ENCODE data around the gene HBA1. TPM values are rescaled to one million over a fixed set of nuclear protein-coding genes. Genes with fewer than 3 reads are reported as not detected.

The HBA1 gene
- not detected in 2 replicates for total RNA-seq

GRCh38 chr16:176477-177382 lies at the start of gene HBA1:
HBA1 (plus strand) TSS chr16:176680; CDS start chr16:176717, 37 bp downstream.

DNA sequence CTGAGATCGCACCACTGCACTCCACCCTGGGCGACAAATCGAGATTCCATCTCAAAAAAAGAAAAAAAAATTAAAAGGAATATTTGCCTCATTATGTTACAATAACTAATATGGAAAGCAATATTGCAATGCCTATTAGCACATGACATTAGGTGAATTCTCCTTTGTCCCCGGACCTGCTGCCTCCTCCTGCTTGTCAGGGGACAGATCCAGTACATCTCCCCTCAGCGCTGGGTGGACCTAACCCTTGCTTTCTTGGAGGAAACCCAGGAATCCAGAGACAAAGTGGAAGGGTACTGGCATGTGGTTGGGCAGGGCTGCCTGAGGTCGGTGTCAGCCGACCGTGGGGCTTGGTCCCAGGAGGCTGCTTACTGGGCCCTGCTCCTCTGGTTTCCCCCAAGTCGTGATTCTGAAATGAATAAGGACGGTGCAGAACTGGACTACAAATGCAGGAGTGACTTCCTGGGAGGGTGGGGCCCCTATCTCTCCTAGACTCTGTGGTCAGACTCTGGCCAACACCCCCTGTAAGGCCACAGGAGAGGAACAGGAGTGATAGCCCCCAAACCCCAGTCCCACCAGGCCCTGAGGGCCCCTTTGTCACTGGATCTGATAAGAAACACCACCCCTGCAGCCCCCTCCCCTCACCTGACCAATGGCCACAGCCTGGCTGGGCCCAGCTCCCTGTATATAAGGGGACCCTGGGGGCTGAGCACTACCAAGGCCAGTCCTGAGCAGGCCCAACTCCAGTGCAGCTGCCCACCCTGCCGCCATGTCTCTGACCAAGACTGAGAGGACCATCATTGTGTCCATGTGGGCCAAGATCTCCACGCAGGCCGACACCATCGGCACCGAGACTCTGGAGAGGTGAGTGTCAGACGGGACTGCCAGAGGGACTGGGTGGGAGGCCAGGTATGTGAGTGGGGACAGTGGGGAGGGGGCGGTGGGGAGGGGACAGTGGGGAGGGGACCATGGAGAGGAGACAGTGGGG lies 24.0 kb upstream of the HBA1 start, which contains the start of gene HBZ:
HBZ (plus strand) TSS at position 504 of the 988 bp plus-strand sequence; CDS start at position 770, 266 bp downstream.

GRCh38 chr16:165539-166374 lies 10.7 kb upstream of the HBA1 start, which contains the start of gene HBM:
HBM (plus strand) TSS chr16:165978; CDS start chr16:165998, 20 bp downstream.

DNA sequence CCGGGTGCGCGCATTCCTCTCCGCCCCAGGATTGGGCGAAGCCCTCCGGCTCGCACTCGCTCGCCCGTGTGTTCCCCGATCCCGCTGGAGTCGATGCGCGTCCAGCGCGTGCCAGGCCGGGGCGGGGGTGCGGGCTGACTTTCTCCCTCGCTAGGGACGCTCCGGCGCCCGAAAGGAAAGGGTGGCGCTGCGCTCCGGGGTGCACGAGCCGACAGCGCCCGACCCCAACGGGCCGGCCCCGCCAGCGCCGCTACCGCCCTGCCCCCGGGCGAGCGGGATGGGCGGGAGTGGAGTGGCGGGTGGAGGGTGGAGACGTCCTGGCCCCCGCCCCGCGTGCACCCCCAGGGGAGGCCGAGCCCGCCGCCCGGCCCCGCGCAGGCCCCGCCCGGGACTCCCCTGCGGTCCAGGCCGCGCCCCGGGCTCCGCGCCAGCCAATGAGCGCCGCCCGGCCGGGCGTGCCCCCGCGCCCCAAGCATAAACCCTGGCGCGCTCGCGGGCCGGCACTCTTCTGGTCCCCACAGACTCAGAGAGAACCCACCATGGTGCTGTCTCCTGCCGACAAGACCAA lies 4.0 kb upstream of the HBA1 start, which contains the start of gene HBA2:
HBA2 (plus strand) TSS at position 503 of the 568 bp plus-strand sequence; CDS start at position 540, 37 bp downstream.

DNA sequence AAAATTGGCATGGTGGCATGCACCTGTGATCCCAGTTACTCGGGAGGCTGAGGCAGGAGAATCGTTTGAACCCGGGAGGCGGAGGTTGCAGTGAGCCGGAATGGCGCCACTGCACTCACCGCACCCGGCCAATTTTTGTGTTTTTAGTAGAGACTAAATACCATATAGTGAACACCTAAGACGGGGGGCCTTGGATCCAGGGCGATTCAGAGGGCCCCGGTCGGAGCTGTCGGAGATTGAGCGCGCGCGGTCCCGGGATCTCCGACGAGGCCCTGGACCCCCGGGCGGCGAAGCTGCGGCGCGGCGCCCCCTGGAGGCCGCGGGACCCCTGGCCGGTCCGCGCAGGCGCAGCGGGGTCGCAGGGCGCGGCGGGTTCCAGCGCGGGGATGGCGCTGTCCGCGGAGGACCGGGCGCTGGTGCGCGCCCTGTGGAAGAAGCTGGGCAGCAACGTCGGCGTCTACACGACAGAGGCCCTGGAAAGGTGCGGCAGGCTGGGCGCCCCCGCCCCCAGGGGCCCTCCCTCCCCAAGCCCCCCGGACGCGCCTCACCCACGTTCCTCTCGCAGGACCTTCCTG lies 3.7 kb downstream of the HBA1 start, which contains the start of gene HBQ1:
HBQ1 (plus strand) TSS at position 359 of the 575 bp plus-strand sequence; CDS start at position 387, 28 bp downstream.

Other genes starting within 250 kb of the HBA1 start
- gene POLR3K, start 123.1 kb upstream of the HBA1 start, total RNA-seq: 2.7 and 4.9 TPM in 2 replicates
- 40.6 and 56.9 TPM in 2 replicates for gene SNRNP25, start 122.9 kb upstream of the HBA1 start, total RNA-seq
- gene RHBDF1, start 104.0 kb upstream of the HBA1 start, total RNA-seq: 66.5 and 70.3 TPM in 2 replicates
- 322 and 423 TPM in 2 replicates for gene MPG, start 98.5 kb upstream of the HBA1 start, total RNA-seq
- 10.1 and 15.8 TPM in 2 replicates for gene NPRL3, start 38.0 kb upstream of the HBA1 start, total RNA-seq
- not detected in 2 replicates for gene HBZ, start 24.0 kb upstream of the HBA1 start, total RNA-seq
- not detected in 2 replicates for gene HBM, start 10.7 kb upstream of the HBA1 start, total RNA-seq
- not detected in 2 replicates for gene HBA2, start 3.8 kb upstream of the HBA1 start, total RNA-seq
- not detected in 2 replicates for gene HBQ1, start 3.8 kb downstream of the HBA1 start, total RNA-seq
- gene LUC7L, start 52.8 kb downstream of the HBA1 start, total RNA-seq: 23.2 and 39.8 TPM in 2 replicates
- gene FAM234A, start 58.1 kb downstream of the HBA1 start, total RNA-seq: 85.0 and 122 TPM in 2 replicates
- under 0.01 and 0.53 TPM in 2 replicates for gene RGS11, start 99.3 kb downstream of the HBA1 start, total RNA-seq
- gene ARHGDIG, start 103.9 kb downstream of the HBA1 start, total RNA-seq: not detected in 2 replicates
- gene PDIA2, start 106.5 kb downstream of the HBA1 start, total RNA-seq: not detected in 2 replicates
- gene AXIN1, start 176.0 kb downstream of the HBA1 start, total RNA-seq: 13.8 and 14.9 TPM in 2 replicates
- gene MRPL28, start 193.9 kb downstream of the HBA1 start, total RNA-seq: 147 and 185 TPM in 2 replicates
- gene PGAP6, start 205.3 kb downstream of the HBA1 start, total RNA-seq: 59.1 and 65.0 TPM in 2 replicates
- gene NME4, start 220.5 kb downstream of the HBA1 start, total RNA-seq: 116 and 121 TPM in 2 replicates
- 17.9 and 18.2 TPM in 2 replicates for gene DECR2, start 225.2 kb downstream of the HBA1 start, total RNA-seq
- 21.3 and 36.0 TPM in 2 replicates for gene RAB11FIP3, start 249.0 kb downstream of the HBA1 start, total RNA-seq

Data from myometrial cell (primary cell).